ENCODE results near the gene KLHL26. TPM values are rescaled to one million over a fixed set of nuclear protein-coding genes. Genes with fewer than 3 reads are reported as not detected.

Gene KLHL26
- total RNA-seq, 1 donor from 2014 or later = 2.1 TPM

DNA sequence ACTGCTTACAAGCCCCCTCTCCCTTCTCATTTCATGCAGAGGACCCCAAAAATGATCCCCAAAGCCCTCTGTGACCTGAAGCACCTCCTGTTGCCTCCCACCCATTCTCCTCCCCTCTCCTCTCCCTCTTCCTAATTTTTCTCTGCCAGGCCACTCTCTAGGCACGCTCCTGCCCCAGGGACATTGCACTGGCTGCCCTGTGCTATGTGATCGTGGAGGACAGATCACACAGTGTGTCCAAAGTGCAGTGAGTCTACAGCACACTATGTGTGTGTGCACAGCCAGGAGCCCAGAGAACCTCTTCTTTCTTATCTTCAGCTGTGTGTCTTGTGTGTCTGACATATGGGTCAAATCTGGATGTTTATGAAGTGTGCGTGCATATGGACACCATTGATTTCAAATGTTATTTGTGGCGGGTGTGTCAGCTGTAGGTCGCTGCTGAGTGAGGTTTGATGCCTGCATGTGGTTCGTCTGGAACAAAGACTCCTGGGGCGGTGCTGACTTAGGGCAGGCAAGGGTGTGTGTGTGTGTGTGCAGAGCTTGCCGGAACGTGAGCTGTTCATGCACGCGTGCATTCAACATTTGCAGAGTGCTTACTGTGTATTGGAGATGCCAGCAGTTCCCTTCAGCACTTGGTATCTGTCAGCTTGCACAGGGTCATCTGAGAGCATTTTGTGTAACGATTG is 2.1 kb upstream of the KLHL26 start:
- Histone ChIP-seq H3K9me3 (ENCODE audit: control insufficient read depth in 3 of 3, low read length in 3 of 3) (no peaks in the 10 kb centered on the region), H3K27ac (ENCODE audit: low read depth, low read length) (no peak overlapping the region), H3K9ac (ENCODE audit: low read depth in 1 of 3, low read length in 3 of 3) (no peak overlapping the region), H3K4me3 (ENCODE audit: low read length in 3 of 3) (no peak overlapping the region), H3K27me3 (ENCODE audit: control insufficient read depth in 3 of 3, insufficient read depth in 3 of 3, low read length in 3 of 3) (no peaks in the 10 kb centered on the region), H3K36me3 (ENCODE audit: control insufficient read depth in 3 of 3, insufficient read depth in 3 of 3, low read length in 3 of 3) (no peaks in the 10 kb centered on the region), H3K4me1 (ENCODE audit: control insufficient read depth in 3 of 3, insufficient read depth in 3 of 3, low read length in 3 of 3) (peaks cover 12 to 19% (median 12%) of the 10 kb centered on the region in 3 donors)

DNA sequence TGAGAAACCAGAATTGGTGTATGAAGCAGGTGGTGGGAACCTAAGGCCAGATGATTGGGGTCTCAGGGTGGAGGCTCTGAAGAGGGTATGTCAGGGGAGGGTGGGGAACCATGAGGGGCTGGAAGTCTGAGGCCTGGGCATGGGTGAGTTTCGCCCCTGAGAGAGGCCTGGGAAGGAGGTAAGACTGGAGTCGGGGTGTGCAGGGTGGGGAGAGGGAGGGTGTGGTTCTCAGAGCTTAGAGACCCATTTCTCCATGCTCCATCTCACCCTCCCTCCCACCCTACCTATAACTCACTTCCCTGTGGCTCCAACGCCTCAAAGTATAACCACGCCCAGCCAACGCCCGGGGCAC is 1.0 kb upstream of the KLHL26 start:
- Histone ChIP-seq H3K36me3 (ENCODE audit: control insufficient read depth in 3 of 3, insufficient read depth in 3 of 3, low read length in 3 of 3) (no peaks in the 10 kb centered on the region), H3K9ac (ENCODE audit: low read depth in 1 of 3, low read length in 3 of 3) (no peak overlapping the region), H3K9me3 (ENCODE audit: control insufficient read depth in 3 of 3, low read length in 3 of 3) (no peaks in the 10 kb centered on the region), H3K27me3 (ENCODE audit: control insufficient read depth in 3 of 3, insufficient read depth in 3 of 3, low read length in 3 of 3) (no peaks in the 10 kb centered on the region), H3K4me3 (ENCODE audit: low read length in 3 of 3) (no peak overlapping the region), H3K27ac (ENCODE audit: low read depth, low read length) (no peak overlapping the region), H3K4me1 (ENCODE audit: control insufficient read depth in 3 of 3, insufficient read depth in 3 of 3, low read length in 3 of 3) (peaks cover 12 to 18% (median 12%) of the 10 kb centered on the region in 3 donors)

DNA sequence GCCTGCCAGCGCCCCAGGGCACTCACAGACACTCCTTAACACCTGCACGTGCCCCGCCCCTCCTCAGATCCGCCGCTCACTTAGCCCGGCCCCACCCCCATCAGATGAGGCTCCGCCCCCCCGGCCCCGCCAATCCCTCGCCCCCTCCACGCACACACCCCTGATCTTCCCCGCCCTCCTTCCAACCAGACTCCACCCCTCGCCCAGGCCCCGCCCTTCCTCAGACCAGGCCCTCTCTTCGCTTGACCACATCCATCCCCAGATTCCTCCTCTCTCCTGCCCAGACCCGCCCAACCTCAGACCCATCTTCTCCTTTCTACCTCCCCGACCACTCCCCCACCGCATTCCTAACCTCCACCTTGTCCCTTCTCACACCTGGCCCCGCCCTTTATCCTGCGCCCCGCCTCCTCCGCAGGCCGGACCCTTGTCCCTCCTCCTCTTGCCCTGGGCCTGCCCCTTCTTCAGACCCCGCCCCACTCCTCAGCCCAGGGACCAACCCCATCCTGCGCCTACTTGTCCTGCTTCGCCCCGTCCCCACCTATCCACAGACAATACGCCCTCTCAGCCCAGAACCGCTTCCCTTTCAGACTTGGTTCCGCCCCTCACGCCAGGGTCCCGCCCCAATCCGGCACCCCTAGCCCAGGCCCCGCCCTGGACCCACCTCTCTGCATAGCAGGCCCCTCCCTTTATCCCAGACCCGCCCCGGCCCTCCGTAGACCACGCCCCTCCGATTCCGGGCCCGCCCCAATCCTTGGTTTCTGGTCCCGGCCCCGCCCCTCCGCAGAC is 452 bp upstream of the KLHL26 start:
- Histone ChIP-seq H3K4me3 (ENCODE audit: low read length in 3 of 3) (peak overlapping the region; percentile 65 to 90 (median 76)), H3K9ac (ENCODE audit: low read depth in 1 of 3, low read length in 3 of 3) (peak overlapping the region in 2 of 3 donors; percentile 67 to 68)

DNA sequence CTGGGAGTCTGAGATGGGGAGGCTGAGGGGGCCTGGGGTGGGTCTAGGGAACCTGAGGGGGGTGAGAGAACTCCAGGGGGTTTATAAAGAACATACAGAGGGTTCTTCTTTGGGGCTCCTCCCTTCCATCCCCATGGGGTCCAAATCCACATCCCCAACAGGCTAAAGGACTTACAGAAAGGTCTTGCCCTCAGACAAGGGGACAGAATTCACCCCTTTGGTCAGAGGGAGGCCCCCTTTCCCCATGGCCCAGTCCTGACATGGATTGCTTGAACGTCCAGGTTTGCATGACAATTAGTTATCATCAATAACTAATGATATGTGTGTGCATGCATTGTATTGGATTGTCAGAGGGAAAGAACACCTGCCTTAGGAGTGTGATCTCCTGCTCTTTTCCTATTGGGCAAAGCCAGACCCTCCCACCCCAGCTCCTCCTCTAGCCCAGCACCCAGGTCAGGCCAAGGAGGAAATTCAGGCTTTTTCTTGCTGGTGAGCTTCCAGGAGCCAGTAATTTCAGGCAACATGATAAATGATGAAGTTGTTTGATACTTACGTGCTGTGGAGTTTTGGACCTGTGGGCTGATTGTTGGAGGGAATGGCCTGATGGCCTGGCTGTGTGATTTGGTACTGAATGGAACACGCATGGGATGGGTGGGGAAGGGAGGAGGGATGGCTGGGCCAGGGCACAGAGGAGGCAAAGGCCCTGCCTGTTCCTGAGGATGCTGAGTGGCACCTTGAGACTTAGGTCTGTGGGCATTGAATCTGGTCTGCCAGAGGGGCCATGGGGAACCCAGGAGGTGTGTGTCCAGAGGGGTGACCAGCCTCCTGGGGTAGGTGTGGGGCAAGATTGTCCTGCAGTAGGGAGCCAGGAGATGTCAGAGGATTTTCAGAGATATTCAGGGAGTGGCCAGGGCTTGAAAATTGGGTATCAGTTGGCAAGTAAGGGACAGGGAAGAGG is 1.1 kb downstream of the KLHL26 start:
- Histone ChIP-seq H3K4me3 (ENCODE audit: low read length in 3 of 3) (peak overlapping the region; percentile 78 to 90 (median 86)), H3K4me1 (ENCODE audit: control insufficient read depth in 3 of 3, insufficient read depth in 3 of 3, low read length in 3 of 3) (peaks cover 12 to 18% (median 12%) of the 10 kb centered on the region in 3 donors), H3K9ac (ENCODE audit: low read depth in 1 of 3, low read length in 3 of 3) (peak overlapping the region in 2 of 3 donors; percentile 95 to 97), H3K27ac (ENCODE audit: low read depth, low read length) (peak overlapping the region; percentile 88), H3K36me3 (ENCODE audit: control insufficient read depth in 3 of 3, insufficient read depth in 3 of 3, low read length in 3 of 3) (no peaks in the 10 kb centered on the region), H3K27me3 (ENCODE audit: control insufficient read depth in 3 of 3, insufficient read depth in 3 of 3, low read length in 3 of 3) (no peaks in the 10 kb centered on the region), H3K9me3 (ENCODE audit: control insufficient read depth in 3 of 3, low read length in 3 of 3) (no peaks in the 10 kb centered on the region)

More for the DNA sequence above, 452 bp upstream of the KLHL26 start:
- peak overlapping the region; percentile 88 for H3K27ac ChIP-seq (ENCODE audit: low read depth, low read length)
- H3K27me3 ChIP-seq (ENCODE audit: control insufficient read depth in 3 of 3, insufficient read depth in 3 of 3, low read length in 3 of 3) = no peaks in the 10 kb centered on the region
- H3K36me3 ChIP-seq (ENCODE audit: control insufficient read depth in 3 of 3, insufficient read depth in 3 of 3, low read length in 3 of 3) = no peaks in the 10 kb centered on the region
- H3K4me1 ChIP-seq (ENCODE audit: control insufficient read depth in 3 of 3, insufficient read depth in 3 of 3, low read length in 3 of 3) = peaks cover 12 to 18% (median 12%) of the 10 kb centered on the region in 3 donors
- H3K9me3 ChIP-seq (ENCODE audit: control insufficient read depth in 3 of 3, low read length in 3 of 3) = no peaks in the 10 kb centered on the region

DNA sequence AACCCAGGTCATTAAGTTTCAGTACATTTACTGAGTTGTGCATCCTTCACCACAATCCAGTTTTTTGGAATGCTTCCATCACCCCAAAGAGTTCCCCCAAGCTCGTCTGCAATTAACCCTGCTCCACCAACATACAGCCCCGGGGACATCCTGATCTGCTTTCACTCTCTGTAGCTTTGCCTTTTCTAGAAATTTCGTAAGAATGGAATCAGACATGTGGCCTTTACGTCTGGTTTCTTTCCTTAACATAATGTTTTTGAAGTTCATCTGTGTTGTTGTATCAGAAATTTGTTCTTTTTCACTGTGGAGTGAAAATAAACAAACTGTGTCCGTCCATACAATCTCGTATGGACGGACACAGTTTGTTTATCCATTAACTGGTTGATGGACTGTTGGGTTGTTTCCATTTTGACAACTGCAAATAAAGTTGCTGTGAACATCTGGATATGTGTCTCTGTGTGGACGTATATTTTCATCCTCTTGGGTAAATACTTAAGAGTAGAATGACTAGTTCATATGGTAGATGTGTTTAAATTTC is 2.9 kb downstream of the KLHL26 start:
- Histone ChIP-seq H3K9ac (ENCODE audit: low read depth in 1 of 3, low read length in 3 of 3) (no peak overlapping the region), H3K4me1 (ENCODE audit: control insufficient read depth in 3 of 3, insufficient read depth in 3 of 3, low read length in 3 of 3) (peaks cover 12 to 22% (median 15%) of the 10 kb centered on the region in 3 donors), H3K27ac (ENCODE audit: low read depth, low read length) (no peak overlapping the region), H3K36me3 (ENCODE audit: control insufficient read depth in 3 of 3, insufficient read depth in 3 of 3, low read length in 3 of 3) (no peaks in the 10 kb centered on the region), H3K9me3 (ENCODE audit: control insufficient read depth in 3 of 3, low read length in 3 of 3) (no peaks in the 10 kb centered on the region), H3K27me3 (ENCODE audit: control insufficient read depth in 3 of 3, insufficient read depth in 3 of 3, low read length in 3 of 3) (no peaks in the 10 kb centered on the region), H3K4me3 (ENCODE audit: low read length in 3 of 3) (no peak overlapping the region)

DNA sequence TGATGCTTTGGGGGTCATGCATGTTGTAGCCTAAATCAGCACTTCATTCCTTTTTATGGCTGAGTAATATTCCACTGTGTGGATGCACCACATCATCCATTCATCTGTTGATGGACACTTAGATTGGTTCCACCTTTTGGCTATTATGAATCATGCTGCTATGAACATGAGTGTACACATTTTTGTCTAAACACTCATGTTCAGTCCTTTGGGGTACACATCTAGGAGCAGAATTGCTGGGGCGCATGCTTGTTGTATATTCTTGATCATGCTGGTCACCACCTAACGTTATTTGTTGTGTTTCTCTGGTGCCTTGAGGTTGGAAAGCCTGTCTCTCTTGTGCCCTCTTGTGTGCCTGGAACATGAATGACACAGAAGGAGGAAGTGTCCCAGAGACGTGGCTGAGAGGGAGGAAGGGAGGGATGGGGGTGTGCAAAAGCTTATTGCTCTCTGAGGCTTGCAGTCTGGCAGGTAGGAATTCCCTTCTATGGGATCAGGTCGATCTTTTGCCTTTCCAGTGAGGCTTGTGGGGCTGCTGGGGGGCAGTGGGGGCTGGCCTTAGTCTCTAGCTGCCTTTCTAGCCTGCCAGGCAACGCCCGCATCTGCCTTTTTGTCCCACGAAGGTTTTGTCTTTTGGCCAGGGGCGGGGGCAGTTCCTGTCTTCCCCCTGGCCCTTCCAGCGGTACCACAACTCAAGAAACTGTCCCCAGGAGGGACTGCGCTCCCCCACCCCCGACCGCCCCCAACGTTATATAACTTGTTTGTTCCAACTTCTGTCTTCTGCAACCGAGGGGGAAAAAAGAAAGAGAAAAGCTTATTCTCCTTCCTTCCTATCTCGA is 7.6 kb downstream of the KLHL26 start:
- Histone ChIP-seq H3K36me3 (ENCODE audit: control insufficient read depth in 3 of 3, insufficient read depth in 3 of 3, low read length in 3 of 3) (no peaks in the 10 kb centered on the region), H3K4me3 (ENCODE audit: low read length in 3 of 3) (peak overlapping the region in 1 of 3 donors; percentile 21), H3K4me1 (ENCODE audit: control insufficient read depth in 3 of 3, insufficient read depth in 3 of 3, low read length in 3 of 3) (peaks cover 24 to 38% (median 28%) of the 10 kb centered on the region in 3 donors), H3K27ac (ENCODE audit: low read depth, low read length) (peak overlapping the region; percentile 45), H3K9me3 (ENCODE audit: control insufficient read depth in 3 of 3, low read length in 3 of 3) (no peaks in the 10 kb centered on the region), H3K9ac (ENCODE audit: low read depth in 1 of 3, low read length in 3 of 3) (peak overlapping the region in 1 of 3 donors; percentile 50), H3K27me3 (ENCODE audit: control insufficient read depth in 3 of 3, insufficient read depth in 3 of 3, low read length in 3 of 3) (no peaks in the 10 kb centered on the region)

DNA sequence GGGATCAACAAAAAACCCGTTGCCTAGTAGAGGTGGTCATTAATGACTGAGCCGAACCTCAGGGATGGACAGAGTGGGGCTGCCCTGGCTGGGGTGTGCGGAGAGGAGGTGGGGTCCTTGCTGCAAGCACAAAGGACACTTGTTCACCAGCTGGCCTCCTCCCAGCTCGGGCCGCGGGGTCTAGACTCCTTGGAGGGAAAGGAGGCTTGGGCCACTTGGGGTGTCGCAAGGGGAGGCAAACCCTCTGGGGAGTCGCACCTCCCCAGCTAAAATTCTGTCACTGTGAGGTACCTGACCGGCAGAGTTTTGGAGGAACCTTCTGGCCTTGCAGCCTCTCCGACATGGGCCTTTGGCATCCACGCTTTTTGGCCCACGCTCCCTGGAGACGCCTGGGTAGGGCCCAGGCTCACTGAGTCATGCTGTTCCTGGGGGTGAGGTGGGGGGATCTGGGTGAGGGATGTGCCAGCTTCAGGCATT is 8.2 kb downstream of the KLHL26 start:
- H3K27me3 ChIP-seq (ENCODE audit: control insufficient read depth in 3 of 3, insufficient read depth in 3 of 3, low read length in 3 of 3) = no peaks in the 10 kb centered on the region
- H3K36me3 ChIP-seq (ENCODE audit: control insufficient read depth in 3 of 3, insufficient read depth in 3 of 3, low read length in 3 of 3) = no peaks in the 10 kb centered on the region
- H3K4me1 ChIP-seq (ENCODE audit: control insufficient read depth in 3 of 3, insufficient read depth in 3 of 3, low read length in 3 of 3) = peaks cover 30 to 45% (median 34%) of the 10 kb centered on the region in 3 donors
- H3K9me3 ChIP-seq (ENCODE audit: control insufficient read depth in 3 of 3, low read length in 3 of 3) = no peaks in the 10 kb centered on the region
- peak overlapping the region in 1 of 3 donors; percentile 50 for H3K9ac ChIP-seq (ENCODE audit: low read depth in 1 of 3, low read length in 3 of 3)
- H3K27ac ChIP-seq (ENCODE audit: low read depth, low read length) = peak overlapping the region; percentile 45
- peak overlapping the region in 1 of 3 donors; percentile 21 for H3K4me3 ChIP-seq (ENCODE audit: low read length in 3 of 3)

DNA sequence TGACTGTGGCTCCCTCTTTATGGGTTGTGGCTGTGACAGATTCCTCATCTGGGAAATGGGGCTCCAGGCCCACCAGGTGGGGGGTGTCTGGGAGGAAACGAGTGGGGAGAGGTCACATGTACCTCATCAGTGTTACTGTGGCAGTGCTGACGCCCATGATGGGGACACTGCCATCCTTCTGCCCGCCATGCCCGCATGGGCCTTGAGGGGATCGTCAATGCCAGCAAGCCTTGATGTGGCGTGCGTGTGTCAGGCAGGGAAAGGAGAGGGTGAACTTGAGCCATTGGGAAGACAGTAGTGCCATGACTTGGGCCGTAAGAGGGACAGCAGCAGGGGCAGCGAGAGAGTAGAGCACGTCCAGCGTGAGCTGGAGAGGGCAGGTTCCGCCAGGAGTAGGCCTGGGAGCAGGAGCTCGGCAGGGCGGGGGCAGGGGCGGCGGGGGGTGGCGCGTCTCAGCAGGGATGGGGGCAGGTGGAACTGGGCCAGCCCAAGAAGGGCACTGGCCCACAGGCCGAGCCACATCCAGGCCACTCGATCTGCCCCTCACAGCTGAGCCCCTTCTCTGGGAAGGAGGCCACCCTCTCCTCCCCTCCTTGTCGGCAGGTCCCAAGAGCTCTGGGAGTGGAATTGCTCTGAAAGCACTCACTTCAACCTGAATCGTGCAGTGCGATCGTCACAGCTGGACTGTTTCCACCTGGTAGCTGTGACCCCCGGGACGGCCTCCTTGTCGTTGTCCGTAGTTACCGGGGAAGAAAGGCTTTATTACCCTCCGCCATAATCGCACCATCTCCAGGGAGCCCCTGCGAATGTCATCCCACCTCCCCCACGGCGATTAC is 9.9 kb downstream of the KLHL26 start:
- Histone ChIP-seq H3K36me3 (ENCODE audit: control insufficient read depth in 3 of 3, insufficient read depth in 3 of 3, low read length in 3 of 3) (no peaks in the 10 kb centered on the region), H3K4me1 (ENCODE audit: control insufficient read depth in 3 of 3, insufficient read depth in 3 of 3, low read length in 3 of 3) (peaks cover 46 to 62% (median 51%) of the 10 kb centered on the region in 3 donors), H3K27me3 (ENCODE audit: control insufficient read depth in 3 of 3, insufficient read depth in 3 of 3, low read length in 3 of 3) (no peaks in the 10 kb centered on the region), H3K4me3 (ENCODE audit: low read length in 3 of 3) (no peak overlapping the region), H3K27ac (ENCODE audit: low read depth, low read length) (no peak overlapping the region), H3K9me3 (ENCODE audit: control insufficient read depth in 3 of 3, low read length in 3 of 3) (no peaks in the 10 kb centered on the region), H3K9ac (ENCODE audit: low read depth in 1 of 3, low read length in 3 of 3) (peak overlapping the region in 1 of 3 donors; percentile 16)

Measured in skeletal muscle tissue (tissue), 4 donors.